Islet of Langerhans (tissue), 1 donor: ENCODE measurements around the gene CTLA4.

Experiments used
- FAIRE-seq: peaks from one replicate; lab custom pipeline; 2011; peaks lifted over from hg19 to GRCh38; lab: Jason Lieb, UNC

CTLA4 gene

GRCh38 chr2:203867561-203868200 is at the start of gene CTLA4:
CTLA4 (plus strand) TSS chr2:203867771; CDS start chr2:203867943, 172 bp downstream.
- no peak for FAIRE-seq

- no peak for FAIRE-seq
Measured at GRCh38 chr2:203818656-203819055, 48.9 kb upstream of the CTLA4 start.

GRCh38 chr2:203819434-203820133 is 48.0 kb upstream of the CTLA4 start:
- no peak for FAIRE-seq

- FAIRE-seq = no peak
Measured at GRCh38 chr2:203820969-203821368, 46.6 kb upstream of the CTLA4 start.

GRCh38 chr2:203822240-203822639 is 45.3 kb upstream of the CTLA4 start:
- FAIRE-seq = no peak

- no peak for FAIRE-seq
Measured at GRCh38 chr2:203823173-203823572, 44.4 kb upstream of the CTLA4 start.

GRCh38 chr2:203824057-203824456 is 43.5 kb upstream of the CTLA4 start:
- FAIRE-seq = no peak

- no peak for FAIRE-seq
Measured at GRCh38 chr2:203824603-203825002, 43.0 kb upstream of the CTLA4 start.

- FAIRE-seq = no peak
Measured at GRCh38 chr2:203826704-203827103, 40.9 kb upstream of the CTLA4 start.

GRCh38 chr2:203830304-203831055 is 37.1 kb upstream of the CTLA4 start:
- FAIRE-seq = no peak

GRCh38 chr2:203835420-203835819 is 32.2 kb upstream of the CTLA4 start:
- FAIRE-seq = no peak

- no peak for FAIRE-seq
Measured at GRCh38 chr2:203835892-203836800, 31.4 kb upstream of the CTLA4 start.

- FAIRE-seq = no peak
Measured at GRCh38 chr2:203840655-203841205, 26.8 kb upstream of the CTLA4 start.

GRCh38 chr2:203841654-203842053 is 25.9 kb upstream of the CTLA4 start:
- FAIRE-seq = no peak

GRCh38 chr2:203842373-203842772 is 25.2 kb upstream of the CTLA4 start:
- no peak for FAIRE-seq

GRCh38 chr2:203846490-203847105 is 21.0 kb upstream of the CTLA4 start:
- FAIRE-seq = no peak

GRCh38 chr2:203849010-203849409 is 18.6 kb upstream of the CTLA4 start:
- no peak for FAIRE-seq

- no peak for FAIRE-seq
Measured at GRCh38 chr2:203852760-203853159, 14.8 kb upstream of the CTLA4 start.

- FAIRE-seq = no peak
Measured at GRCh38 chr2:203853271-203853670, 14.3 kb upstream of the CTLA4 start.

GRCh38 chr2:203853722-203854121 is 13.8 kb upstream of the CTLA4 start:
- no peak for FAIRE-seq

GRCh38 chr2:203855274-203855673 is 12.3 kb upstream of the CTLA4 start:
- FAIRE-seq = no peak
